Anterior cingulate cortex (tissue), 58 donors: ENCODE results near the gene SENP1.
"Not testable (repeated sequence)": the region's sequence is repeated elsewhere in the genome, so short reads cannot be mapped to it uniquely, and the experiment has no call there.

ENCODE experiments used
- DNase-seq, 58 donors: peaks; one replicate each; lab custom pipeline; 2025; lab: John Stamatoyannopoulos, UW

Gene SENP1

DNA sequence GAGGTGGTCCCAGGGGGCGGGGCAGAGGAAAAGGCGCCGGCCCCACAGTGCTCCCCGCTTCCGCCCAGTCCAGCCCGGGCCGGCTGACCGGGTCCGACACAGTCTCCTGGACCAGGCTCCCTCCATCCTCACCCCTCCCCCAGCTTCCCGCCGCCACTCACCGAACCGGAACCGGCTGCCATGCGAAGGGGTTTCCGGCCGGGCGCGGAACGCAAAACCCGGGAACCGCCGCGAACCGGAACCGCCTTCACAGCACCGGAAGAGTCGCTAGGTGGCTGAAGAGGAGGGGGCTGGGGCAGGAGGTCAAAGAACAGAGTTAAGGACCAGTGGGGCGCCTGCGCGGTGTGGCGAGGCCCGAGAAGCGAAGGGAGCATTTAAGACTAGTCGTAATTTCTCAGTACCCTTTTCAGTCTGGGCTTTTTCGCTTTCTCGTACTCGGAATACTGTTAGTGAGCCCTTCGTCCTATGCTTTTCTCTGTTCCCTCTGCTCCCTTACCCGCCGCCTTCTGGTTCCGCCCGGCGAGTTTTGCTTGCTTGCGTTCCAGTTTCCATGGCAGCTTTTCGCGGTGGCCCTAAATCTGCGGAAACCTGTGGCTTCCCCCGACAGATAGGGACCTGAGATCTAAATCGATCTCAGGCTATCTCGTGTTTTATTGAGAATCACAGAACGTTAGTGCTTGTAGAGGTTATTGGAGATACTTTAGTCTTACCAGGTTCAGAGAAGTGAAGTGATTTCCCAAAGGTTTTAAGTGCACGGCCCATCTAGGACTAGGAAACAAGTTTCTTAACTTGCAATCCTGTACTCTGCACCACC lies at the start of gene SENP1:
SENP1 (minus strand) TSS at position 213 of the 814 bp plus-strand sequence. CDS start 4,607 bp downstream, outside the sequence.
- peak; percentile 30 to 94 (median 87) for DNase-seq

GRCh38 chr12:48151103-48151771 lies 45.4 kb upstream of the SENP1 start:
- DNase-seq: no peak

- DNase-seq: no peak
Observed at GRCh38 chr12:48145981-48146380, 40.1 kb upstream of the SENP1 start.

GRCh38 chr12:48143898-48144297 lies 38.0 kb upstream of the SENP1 start:
- no peak for DNase-seq

- DNase-seq: no peak
Observed at GRCh38 chr12:48142818-48143674, 37.2 kb upstream of the SENP1 start.

GRCh38 chr12:48135027-48135426 lies 29.1 kb upstream of the SENP1 start:
- DNase-seq: no peak

DNA sequence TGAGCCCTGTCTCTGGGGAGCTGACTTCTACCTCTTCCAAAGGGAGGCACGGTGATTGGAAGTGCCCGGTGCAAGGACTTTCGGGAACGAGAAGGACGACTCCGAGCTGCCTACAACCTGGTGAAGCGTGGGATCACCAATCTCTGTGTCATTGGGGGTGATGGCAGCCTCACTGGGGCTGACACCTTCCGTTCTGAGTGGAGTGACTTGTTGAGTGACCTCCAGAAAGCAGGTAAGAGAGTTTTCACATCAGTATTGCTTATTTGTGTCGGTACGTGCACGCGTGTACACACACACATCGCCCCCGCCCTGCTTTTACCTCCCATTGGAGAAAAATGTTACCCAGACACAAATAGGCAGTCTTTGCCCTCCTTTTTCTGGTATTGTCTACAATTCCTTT lies 26.9 kb upstream of the SENP1 start:
- no peak for DNase-seq

DNA sequence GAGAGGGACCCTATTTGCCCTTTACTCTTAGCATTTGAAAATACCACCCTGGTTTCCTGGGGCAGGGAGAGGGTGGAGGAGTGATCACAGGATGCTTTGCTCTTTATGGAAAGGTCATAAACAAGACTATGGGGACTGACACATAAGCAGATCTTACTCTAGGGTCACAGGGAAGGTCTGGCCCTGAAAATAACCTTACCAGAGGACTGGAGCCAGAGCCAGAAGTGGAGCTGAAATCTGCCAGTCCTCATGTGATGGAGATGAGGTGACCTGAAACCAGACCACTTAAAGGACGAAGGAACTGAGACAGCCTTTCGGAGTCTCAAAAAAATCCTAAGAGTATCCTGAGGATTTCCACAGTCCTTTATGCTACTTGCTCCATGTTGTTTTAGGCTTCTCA lies 25.6 kb upstream of the SENP1 start:
- no peak for DNase-seq

- DNase-seq: no peak
Observed at GRCh38 chr12:48129376-48129775, 23.5 kb upstream of the SENP1 start.

GRCh38 chr12:48128800-48129199 lies 22.9 kb upstream of the SENP1 start:
- no peak for DNase-seq

- no peak for DNase-seq
Observed at GRCh38 chr12:48126953-48127630, 21.2 kb upstream of the SENP1 start.

DNA sequence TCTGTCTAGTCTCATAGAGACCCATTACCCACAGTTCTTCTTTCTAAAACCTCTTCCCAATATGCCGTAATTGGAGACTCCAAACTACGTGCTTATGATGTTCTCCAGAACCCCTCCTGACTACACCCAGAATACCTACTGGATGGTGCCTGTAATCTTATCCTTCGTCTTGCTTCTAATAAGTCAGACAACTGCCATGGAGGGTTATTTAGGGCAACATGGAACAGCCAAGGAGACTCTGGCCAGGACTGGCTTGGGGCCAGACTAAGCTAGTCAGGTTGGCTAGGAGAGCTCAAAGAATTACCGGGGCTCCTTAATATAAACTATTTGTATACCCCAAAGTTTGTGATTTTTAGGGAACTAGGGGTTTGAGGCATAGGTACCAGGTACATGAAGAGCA lies 20.1 kb upstream of the SENP1 start:
- peak in 1 of 58 donors; percentile 1 for DNase-seq

GRCh38 chr12:48125542-48125941 lies 19.7 kb upstream of the SENP1 start:
- not testable (repeated sequence) for DNase-seq

DNA sequence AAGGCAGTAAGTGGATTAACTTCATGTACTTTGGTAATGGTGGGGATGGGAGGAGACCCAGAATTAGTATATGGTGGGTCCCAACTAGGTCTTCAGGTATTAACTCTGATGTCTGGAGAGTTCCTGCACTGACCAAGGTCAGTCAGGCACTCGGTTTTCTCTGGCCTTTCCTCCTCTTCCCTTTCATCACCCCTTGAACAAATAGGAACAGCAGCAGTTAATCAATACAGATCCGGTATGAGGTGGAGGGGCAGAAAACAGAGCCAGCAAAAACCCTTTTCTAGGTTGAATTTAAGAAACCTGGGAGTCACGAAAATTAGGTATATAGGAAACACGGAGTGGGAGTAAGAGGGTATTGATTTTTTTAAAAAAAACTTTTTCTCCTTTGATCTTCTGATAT lies 17.3 kb upstream of the SENP1 start:
- no peak for DNase-seq

DNA sequence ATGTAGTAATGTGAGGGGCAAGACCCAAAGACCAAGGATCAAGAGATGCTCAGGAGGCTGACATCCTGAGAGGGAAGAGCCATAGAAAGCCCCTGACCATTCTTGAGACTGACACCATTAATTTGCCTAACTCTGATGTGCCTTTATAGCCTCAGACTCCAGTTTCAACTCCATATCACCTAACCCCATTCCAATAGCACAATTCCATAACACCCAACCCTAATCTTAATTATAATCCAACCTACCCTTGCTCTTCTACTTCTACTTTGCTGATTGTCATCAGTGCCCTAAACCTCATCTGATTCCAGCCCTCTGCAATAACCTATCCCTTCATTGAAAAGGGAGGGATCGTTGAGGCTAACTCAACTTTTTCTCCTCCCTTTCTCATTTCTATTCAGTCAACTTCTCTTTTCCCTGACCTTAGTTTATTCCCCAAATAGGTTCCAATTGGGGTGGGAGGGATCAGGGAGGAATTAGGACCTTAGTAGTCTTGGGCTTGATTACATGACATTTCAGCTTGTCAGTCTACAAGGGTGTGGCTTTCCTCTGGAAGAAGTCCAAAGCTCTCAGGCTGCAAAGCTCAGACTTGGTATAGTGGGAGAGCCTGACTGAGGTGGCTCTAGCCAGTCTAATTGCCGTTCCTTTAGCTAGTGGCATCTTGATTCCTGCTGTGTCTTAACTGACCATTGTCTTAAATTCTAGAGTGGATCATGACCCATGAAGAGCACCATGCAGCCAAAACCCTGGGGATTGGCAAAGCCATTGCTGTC lies 16.4 kb upstream of the SENP1 start:
- DNase-seq: no peak

DNA sequence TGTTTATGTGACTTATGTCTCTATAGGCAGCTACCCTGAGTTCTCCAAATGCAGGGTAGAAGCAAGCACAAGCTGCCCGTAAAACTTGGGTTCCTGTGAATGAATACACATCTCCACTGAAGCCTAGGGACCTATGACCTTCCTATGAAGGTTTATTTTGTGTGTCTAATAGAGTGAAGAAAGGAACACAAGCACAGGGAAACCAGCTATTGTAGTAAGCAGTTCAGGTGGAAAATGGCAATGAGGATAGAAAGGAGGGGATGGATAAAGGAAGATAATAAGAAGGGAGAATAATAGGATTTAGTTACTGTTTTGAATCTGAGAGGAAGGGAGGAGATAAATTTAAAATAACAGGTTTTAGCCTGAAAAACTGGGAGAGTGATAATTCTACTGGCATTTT lies 15.6 kb upstream of the SENP1 start:
- DNase-seq: no peak

DNA sequence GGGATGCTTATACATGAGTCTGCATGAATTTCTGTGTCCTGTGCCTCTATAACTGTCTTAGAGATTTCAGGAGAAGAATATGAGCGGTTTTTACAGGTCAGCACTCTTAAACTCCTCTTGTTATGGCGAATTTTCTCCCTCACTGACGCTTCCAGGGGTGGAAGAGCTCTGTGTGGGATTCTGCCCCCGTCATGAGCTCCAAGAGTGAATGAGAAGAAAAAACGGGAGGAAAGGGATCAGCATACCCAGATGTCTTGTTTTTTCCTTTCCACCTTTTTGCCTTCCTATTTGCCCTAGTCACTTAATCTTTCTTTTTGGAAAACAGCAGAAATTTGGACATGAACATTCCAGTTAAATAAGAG lies 13.9 kb upstream of the SENP1 start:
- DNase-seq: peak in 4 of 58 donors; percentile 3 to 23 (median 12)

DNA sequence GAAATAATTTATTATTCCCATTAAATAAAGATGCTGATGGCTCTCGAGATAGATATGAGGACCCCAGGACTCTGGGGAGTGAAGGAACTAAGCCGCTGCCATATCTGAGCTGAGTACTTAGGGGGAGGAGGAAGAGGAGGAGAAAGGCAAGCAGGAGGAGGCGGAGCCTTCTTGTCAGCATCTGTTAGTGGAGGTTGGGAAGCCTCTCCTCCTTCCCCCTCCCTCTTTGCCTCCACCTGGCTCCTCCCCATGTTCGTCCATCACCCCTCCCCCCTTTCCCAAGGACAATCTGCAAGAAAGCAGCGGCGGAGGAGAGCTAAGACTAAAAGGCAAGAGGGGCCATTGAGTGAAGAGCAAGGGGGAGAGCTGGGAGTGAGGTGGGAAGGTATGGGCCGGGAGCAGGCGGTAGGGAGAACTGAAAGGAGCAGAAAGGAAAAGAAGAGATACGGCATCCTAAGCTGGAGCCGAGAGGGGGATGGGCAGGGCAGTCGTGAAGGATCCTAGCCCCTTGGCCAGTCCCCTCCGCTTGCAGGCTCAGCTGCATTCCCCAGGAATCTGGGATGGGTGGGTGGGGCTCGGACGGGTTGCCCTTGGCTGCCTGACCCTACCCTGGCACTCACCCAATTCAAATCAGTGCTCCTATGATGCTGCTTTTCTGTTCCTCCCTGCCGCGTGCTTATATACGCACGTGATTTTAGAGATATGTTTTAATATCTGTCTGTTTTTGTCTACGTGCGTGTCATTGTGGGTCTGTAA lies 13.4 kb upstream of the SENP1 start, which contains the start of gene PFKM:
PFKM (plus strand) TSS at position 287 of the 756 bp plus-strand sequence. CDS start 3,411 bp downstream, outside the sequence.
- DNase-seq: peak in 57 of 58 donors; percentile 7 to 92 (median 65)
